PC-9 (cell line): ENCODE results near the gene CCDC148.

Experiments used
- CTCF ChIP-seq: fragments of 200-600 bp; sonication (generic); conservative IDR thresholded peaks from 2 replicates; pipeline ENCODE4 v1.6.1; 2017; ENCODE audit warnings: mixed run types, antibody characterized with exemption, mild to moderate bottlenecking, moderate library complexity
- EZH2 ChIP-seq: fragments of 200-600 bp; sonication (generic); IDR thresholded peaks from 2 replicates; pipeline ENCODE4 v1.8.0; 2017; ENCODE audit warnings: antibody characterized with exemption, low read depth

- TF ChIP-seq CTCF, result no peak
- no peak for TF ChIP-seq EZH2
Measured at GRCh38 chr2:158127380-158127804, 329.2 kb downstream of the CCDC148 start.
